ENCODE results near the gene GLS.

Gene GLS

DNA sequence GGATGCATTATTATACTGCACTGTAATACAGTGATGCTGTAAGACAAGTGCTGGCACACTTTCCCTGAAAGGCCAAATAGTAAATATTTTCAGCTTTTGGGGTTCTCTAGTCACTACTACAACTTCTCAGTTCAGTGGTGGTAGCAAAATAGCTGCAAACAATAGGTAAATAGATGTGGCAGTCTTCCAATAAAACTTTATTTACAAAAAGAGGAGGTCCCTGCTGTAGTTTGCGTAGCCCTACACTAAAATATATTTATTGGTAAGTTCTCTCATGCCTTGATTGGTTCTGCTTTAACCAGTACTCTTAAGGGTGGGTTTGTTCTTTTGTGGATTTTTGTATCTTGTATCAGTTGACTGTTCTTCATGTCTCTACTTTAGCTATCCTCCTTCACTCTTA lies 7.8 kb downstream of the GLS start:
- DNase-seq, result no peak

DNA sequence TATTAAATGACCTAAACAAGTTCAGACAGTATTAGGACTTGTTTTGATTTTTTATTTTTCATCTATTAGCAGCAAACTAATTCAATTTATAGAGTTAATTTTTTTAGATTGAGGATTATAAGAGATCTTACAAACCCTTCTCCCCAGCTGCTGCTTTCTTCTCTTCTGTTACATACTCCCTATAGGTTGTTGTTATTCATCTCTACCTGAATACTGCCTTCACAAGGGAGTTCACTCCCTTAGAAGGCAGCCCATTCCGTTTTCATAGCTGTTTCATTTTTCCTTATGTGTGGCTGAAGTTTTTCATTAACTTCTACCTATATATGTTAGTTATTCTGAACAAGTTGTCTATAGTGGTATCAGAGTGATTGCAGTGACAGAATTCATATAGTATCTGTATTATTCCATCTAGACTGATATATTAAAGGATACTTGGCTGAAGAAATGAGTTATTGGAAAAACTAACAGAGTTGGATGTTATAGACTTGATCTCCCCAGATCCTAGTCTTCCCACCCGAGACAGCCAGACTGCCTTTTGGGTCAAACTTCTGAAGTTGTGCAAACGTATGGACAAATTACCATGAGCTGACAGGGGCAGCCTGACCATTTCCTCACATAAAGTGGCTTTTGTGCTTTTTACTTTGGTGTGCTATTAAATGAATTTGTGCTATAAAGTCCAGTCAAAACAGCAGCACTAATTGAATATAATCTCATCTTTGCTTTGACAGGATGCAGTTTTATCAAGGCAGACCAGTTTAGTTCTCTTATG lies 8.7 kb downstream of the GLS start:
- no peak for DNase-seq

DNA sequence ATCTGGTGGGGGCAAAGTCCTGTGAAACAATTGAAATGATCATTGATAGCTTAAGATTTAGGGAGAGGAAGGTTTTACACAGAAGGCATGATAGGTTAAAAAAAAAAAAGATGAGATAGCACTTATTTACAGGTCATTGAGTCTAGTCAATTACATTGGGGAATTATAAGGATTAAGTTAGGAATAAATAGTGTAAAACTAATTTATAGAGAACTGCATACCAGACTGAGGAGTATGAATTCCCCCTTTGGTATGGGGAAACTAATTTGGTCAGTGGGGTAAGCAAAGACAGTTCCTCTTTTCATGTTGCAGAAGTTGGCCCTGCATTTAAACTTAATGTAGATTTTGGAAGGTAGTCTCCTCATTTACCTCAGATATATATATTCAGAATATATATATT lies 10.8 kb downstream of the GLS start:
- DNase-seq, result no peak

- no peak for DNase-seq
Observed at GRCh38 chr2:190891889-190892288, 11.3 kb downstream of the GLS start.

DNA sequence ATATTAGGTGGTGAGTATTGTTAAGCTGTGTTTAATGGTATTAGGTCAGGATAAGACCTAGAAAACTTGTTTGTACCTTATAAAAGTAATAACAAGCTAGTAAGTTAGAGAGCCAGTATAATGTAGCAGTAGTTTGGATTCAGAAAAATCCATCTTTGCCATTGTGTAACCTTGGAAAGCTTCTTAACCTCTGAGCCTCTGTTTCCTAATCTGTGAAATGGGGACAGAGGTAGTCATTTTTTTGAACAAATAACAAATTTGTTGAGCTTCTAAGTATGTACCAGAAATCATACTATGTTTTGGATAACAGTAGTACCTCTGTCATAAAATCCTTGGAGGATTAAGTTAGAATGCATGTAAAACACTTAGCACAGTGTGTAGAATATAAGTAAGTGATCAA lies 12.5 kb downstream of the GLS start:
- no peak for DNase-seq

DNA sequence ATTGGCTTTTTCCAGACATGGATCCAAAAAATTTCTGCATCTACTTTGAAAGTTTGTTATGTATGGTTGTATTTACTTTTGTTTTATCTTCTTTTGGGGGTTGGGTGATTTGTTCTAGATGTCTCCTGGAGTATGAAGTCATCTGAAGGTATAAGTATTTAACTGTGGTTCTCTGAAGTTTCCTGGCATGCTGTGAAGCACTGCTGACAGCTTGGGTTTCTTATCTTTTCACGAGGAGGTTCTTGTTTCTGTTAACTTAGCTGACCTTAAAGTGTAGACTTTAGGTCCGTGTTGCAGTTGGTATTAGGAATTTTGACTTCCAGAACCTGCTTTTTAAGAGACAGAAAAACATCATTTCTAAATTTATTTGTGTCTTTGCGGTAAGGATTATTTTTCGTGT lies 15.9 kb downstream of the GLS start:
- DNase-seq, result no peak

GRCh38 chr2:190903693-190904450 lies 23.3 kb downstream of the GLS start:
- no peak for DNase-seq

- no peak for DNase-seq
Observed at GRCh38 chr2:190904640-190905261, 24.1 kb downstream of the GLS start.

- DNase-seq, result no peak
Observed at GRCh38 chr2:190908532-190908931, 27.9 kb downstream of the GLS start.

GRCh38 chr2:190909680-190910079 lies 29.1 kb downstream of the GLS start:
- DNase-seq, result no peak

GRCh38 chr2:190910341-190911136 lies 29.9 kb downstream of the GLS start:
- DNase-seq, result no peak

DNA sequence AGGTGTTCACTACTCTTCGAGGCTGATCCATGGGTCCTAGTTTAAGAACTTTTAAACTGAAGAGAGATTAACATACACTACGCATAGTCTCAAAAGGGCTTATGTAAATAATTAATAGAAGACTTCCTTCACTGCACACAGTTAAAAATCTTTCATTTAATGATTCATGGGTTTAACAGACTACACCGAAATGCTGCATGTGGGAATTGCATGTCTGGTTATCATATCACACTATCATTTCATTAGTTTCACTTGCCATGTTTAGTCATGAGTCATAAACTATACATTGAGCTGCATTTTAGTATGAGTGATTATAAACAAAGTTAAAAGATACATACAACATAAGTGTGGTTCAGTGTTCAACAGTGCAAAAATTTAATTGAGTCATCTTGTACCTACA lies 31.2 kb downstream of the GLS start:
- no peak for DNase-seq

- no peak for DNase-seq
Observed at GRCh38 chr2:190912726-190913125, 32.1 kb downstream of the GLS start.

GRCh38 chr2:190913725-190914124 lies 33.1 kb downstream of the GLS start:
- no peak for DNase-seq

DNA sequence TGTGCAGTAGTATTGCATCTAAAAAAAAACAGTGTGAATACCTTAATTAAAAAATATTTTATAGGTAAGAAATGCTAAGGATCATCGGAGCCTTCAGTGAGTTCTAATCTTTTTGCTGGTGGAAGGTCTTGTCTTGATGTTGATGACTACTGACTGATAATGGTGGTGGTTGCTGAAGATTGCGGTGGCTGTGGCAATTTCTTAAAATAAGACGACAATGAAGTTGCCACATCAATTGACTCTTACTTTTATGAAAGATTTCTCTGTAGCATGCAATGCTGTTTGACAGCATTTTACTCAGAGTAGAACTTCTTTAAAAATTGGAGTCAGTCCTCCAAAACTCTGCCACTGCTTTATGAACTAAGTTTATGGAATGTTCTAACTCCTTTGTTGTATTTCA lies 36.2 kb downstream of the GLS start:
- DNase-seq, result no peak

DNA sequence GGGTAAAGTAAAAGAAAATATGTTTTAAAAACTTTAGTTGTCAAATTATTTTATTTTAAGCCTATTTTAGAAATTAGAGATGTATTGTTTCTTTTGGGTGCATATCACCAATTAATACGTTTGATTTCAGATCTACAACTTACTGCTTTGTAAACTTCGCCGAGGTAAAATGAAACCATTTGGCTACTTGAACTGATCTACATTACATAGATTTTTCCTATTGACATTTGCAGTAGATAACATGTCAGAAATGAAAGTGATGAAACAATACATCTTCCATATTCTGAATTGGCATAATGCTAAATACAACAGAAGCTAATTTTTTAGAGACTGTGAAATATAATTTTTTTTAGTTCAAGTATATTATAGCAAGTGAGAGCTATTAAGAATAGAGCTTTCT lies 39.5 kb downstream of the GLS start:
- no peak for DNase-seq

DNA sequence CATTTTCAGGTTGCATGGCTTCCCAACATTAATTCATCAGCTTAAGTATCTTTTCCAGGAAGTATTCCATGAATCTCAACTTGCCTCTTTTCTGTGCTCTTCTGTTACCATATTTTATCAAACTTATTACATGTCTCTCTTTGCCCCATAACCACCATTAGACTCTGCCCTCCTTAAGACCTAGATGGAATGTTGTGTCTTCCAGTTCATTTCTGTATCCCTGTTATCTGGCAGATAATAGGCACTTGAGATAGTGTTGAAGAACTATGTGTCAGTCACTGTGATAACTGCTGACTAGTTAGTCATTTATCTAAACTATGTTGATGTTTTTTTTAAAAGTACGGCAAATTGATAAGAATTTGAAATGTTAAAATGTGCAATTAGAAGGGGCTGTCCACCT lies 41.8 kb downstream of the GLS start:
- no peak for DNase-seq

DNA sequence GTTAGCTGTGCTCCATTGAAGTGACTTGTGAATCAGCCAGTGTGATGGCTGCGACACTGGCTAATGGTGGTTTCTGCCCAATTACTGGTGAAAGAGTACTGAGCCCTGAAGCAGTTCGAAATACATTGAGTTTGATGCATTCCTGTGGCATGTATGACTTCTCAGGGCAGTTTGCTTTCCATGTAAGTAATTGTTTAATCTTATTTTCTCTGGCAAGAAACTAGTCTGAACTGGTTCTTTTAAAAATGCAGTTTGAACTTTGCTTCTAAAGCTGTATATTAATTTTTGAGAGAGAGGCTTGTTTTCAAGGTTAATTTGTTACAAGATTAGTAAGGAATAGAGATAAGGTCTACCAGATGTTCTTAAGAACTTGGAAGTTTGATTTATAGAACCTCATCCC lies 46.7 kb downstream of the GLS start:
- DNase-seq, result no peak

GRCh38 chr2:190929919-190930318 lies 49.3 kb downstream of the GLS start:
- DNase-seq, result no peak

DNA sequence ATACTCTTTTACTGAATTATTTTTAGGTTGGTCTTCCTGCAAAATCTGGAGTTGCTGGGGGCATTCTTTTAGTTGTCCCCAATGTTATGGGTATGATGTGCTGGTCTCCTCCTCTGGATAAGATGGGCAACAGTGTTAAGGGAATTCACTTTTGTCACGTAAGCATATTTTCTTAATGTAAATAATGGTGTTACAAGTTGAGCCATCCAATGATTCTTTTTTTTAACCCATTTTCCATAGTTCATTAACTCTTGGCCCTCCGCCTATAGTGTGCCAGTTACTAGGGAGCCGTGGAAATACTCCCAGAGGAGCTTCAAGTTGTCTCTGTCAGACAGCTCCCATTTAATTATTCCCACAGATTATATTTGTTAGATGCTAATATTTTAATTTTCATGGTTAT lies 49.8 kb downstream of the GLS start:
- no peak for DNase-seq

DNA sequence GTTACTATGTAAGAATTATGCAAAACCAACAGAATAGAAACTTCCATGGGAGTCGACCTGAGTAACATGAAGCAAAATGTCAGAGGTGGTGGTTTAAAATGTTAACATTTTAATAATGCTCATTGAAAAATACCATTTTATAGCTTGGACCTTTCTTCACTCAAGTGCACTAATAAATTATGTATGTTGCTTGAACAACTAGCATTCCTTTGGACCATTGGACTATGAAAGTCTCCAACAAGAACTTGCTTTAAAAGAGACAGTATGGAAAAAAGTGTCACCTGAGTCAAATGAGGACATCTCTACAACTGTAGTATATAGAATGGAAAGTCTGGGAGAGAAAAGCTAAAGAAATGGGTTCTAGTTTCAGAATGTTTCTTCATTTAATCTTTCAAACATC lies 51.9 kb downstream of the GLS start:
- no peak for DNase-seq

DNA sequence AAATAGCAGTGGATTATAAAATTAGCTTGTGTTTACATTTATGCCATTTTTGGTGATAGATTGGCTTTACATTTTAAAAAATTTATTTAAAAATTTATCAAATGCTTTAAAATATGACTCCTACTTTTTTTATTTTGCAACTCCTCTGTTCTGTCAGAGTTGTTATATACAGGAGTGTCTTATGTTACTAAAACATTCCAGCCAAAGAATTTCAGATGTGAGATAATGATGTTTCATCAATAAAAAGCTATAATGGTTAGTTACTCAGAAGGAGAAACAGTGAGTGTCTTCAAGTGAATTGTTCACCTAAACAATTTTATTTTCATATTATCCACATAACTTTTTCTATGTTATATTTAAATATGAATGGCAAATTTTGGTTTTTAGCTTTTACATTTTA lies 52.7 kb downstream of the GLS start:
- no peak for DNase-seq

GRCh38 chr2:190935054-190935453 lies 54.4 kb downstream of the GLS start:
- no peak for DNase-seq

All from NCI-H2227 treated with DMSO at 0.1 percent for 48 hours (cell line).